B cell (primary cell): ENCODE measurements around the gene ALOX5AP. TPM values are rescaled to one million over a fixed set of nuclear protein-coding genes. Genes with fewer than 3 reads are reported as not detected.

ENCODE experiments used
- ATAC-seq: fragments of 200-7000 bp; cut with Tn5 transposase; one replicate; pipeline ENCODE4 v1.10.0; 2021; ENCODE audit warnings: low read depth, mild to moderate bottlenecking, moderate number of reproducible peaks, moderate library complexity
- CTCF ChIA-PET: fragments of 350-600 bp; sonication (Branson Sonifier 250); formaldehyde crosslinking; loops from one replicate; lab custom pipeline; 2021; ENCODE audit warnings: antibody characterized with exemption, inconsistent platforms; lab: Charles Lee
- POLR2A ChIA-PET: fragments of 350-600 bp; sonication (Branson Sonifier 250); formaldehyde crosslinking; loops from one replicate; lab custom pipeline; 2021; ENCODE audit warnings: antibody characterized with exemption; lab: Charles Lee
- DNase-seq: peaks from one replicate; pipeline ENCODE4 v3.0.0; 2013
- H2AFZ ChIP-seq: 2 replicates; pipeline ENCODE4 v1.6.1; 2012; ENCODE audit warnings: mild to moderate bottlenecking, low read depth, low read length; ENCODE audit not compliant: insufficient read depth, poor library complexity, severe bottlenecking
- H3K27ac ChIP-seq, 2 donors: 1 replicate in 1 of 2; 2 replicates in 1 of 2; pipeline ENCODE4 v1.5.1; 2012 to 2013; ENCODE audit warnings: low read length in 2 of 2, mild to moderate bottlenecking in 2 of 2, moderate library complexity in 1 of 2
- H3K27me3 ChIP-seq, 4 experiments: fragments of 200-600 bp in 1 of 4; sonication (generic) in 1 of 4; replicated peaks in 1 of 4; 1 replicate in 2 of 4; 2 replicates in 2 of 4; pipeline versions ENCODE4 v1.6.1 to v1.7.0; 2013 to 2016; ENCODE audit warnings: low read length in 3 of 4, mild to moderate bottlenecking in 2 of 4, mixed read lengths in 1 of 4, moderate library complexity in 1 of 4; ENCODE audit not compliant: insufficient read depth in 4 of 4, control insufficient read depth in 3 of 4; ENCODE audit errors: control extremely low read depth in 1 of 4
- H3K36me3 ChIP-seq, 2 experiments: replicated peaks in 1 of 2; 1 replicate in 1 of 2; 2 replicates in 1 of 2; pipeline versions ENCODE4 v1.6.1 to v1.7.1; 2013; ENCODE audit warnings: low read length in 1 of 2; ENCODE audit not compliant: insufficient read depth in 2 of 2, control insufficient read depth in 1 of 2; ENCODE audit errors: control extremely low read depth in 1 of 2, extremely low read depth in 1 of 2
- H3K4me1 ChIP-seq, 2 donors: fragments of 200-600 bp in 1 of 2; sonication (generic) in 1 of 2; 1 replicate in 1 of 2; 2 replicates in 1 of 2; pipeline versions ENCODE4 v1.5.1 to v1.6.1; 2013 to 2017; ENCODE audit warnings: low read length in 2 of 2; ENCODE audit not compliant: control insufficient read depth in 2 of 2, insufficient read depth in 2 of 2
- H3K4me2 ChIP-seq: replicated peaks from 2 replicates; pipeline ENCODE3; 2012; ENCODE audit warnings: mild to moderate bottlenecking, low read depth, low read length; ENCODE audit not compliant: poor library complexity, severe bottlenecking
- H3K4me3 ChIP-seq, 5 experiments: fragments of 200-600 bp in 1 of 5; sonication (generic) in 1 of 5; 1 replicate in 3 of 5; 2 replicates in 2 of 5; pipeline versions ENCODE4 v1.5.1 to v1.7.0; 2011 to 2016; ENCODE audit warnings: low read length in 4 of 5, mild to moderate bottlenecking in 4 of 5, low read depth in 2 of 5, control low read depth in 1 of 5, moderate library complexity in 1 of 5; ENCODE audit not compliant: insufficient read depth in 1 of 5; ENCODE audit errors: control extremely low read depth in 1 of 5, extremely low read depth in 1 of 5
- H3K79me2 ChIP-seq: fragments of 200-600 bp; sonication (generic); one replicate; pipeline ENCODE4 v1.6.0; 2016; ENCODE audit warnings: low read length; ENCODE audit not compliant: control insufficient read depth, insufficient read depth
- H3K9ac ChIP-seq: fragments of 200-600 bp; sonication (generic); 2 replicates; pipeline ENCODE4 v1.6.1; 2017; ENCODE audit warnings: mild to moderate bottlenecking, low read length, moderate library complexity
- H3K9me3 ChIP-seq, 3 donors: one replicate each; pipeline versions ENCODE4 v1.6.1 to v1.7.1; 2013; ENCODE audit warnings: low read length in 2 of 3; ENCODE audit not compliant: control insufficient read depth in 2 of 3, insufficient read depth in 1 of 3; ENCODE audit errors: control extremely low read depth in 1 of 3
- H4K20me1 ChIP-seq: 2 replicates; pipeline ENCODE4 v1.6.0; 2012; ENCODE audit warnings: mild to moderate bottlenecking, low read length; ENCODE audit not compliant: insufficient read depth, control insufficient read depth, poor library complexity, severe bottlenecking
- H3K27ac Mint-ChIP-seq: one replicate; pipeline ENCODE4 v1.8.0; 2021; ENCODE audit warnings: mixed read lengths
- H3K27me3 Mint-ChIP-seq: one replicate; pipeline ENCODE4 v1.8.0; 2021; ENCODE audit warnings: mixed read lengths
- H3K4me1 Mint-ChIP-seq: one replicate; pipeline ENCODE4 v1.8.0; 2021; ENCODE audit warnings: mixed read lengths
- H3K4me3 Mint-ChIP-seq: one replicate; pipeline ENCODE4 v1.8.0; 2021; ENCODE audit warnings: mixed read lengths
- H3K9me3 Mint-ChIP-seq: one replicate; pipeline ENCODE4 v1.8.0; 2022; ENCODE audit warnings: mixed read lengths; ENCODE audit not compliant: insufficient read depth
- CTCF ChIP-seq: fragments of 200-600 bp; IDR thresholded peaks from one replicate; pipeline ENCODE4 v1.8.0; 2022; ENCODE audit warnings: antibody characterized with exemption, mild to moderate bottlenecking
- EZH2 ChIP-seq: IDR thresholded peaks from 2 replicates; pipeline ENCODE4 v1.6.1; 2012; ENCODE audit warnings: borderline replicate concordance, low read depth, mild to moderate bottlenecking, moderate library complexity, low read length; ENCODE audit not compliant: insufficient read depth, poor library complexity, severe bottlenecking
- WGBS: methylation state at CpG from one replicate; pipeline ENCODE4 v1.1.5; 2013; ENCODE audit warnings: missing lambda C conversion rate; ENCODE audit not compliant: insufficient coverage; 5-methylcytosine and 5-hydroxymethylcytosine counted together
- intact Hi-C: fragments of 100-400 bp; cut with micrococcal nuclease; formaldehyde crosslinking; loops from one replicate; pipeline ENCODE4 v1.10.0; 2022
- polyA plus RNA-seq: library from polyadenylated mRNA; depleted of rRNA; stranded (reverse); fragments of >200 nt; gene quantifications from 2 replicates; pipeline ENCODE4 v1.2.3, GENCODE V29; 2012
- total RNA-seq, 2 donors: library from RNA; stranded (reverse); fragments of 120-200 nt in 1 of 2; gene quantifications; 1 replicate in 1 of 2; 2 replicates in 1 of 2; pipeline versions ENCODE4 v1.2.3 to v1.2.4, GENCODE V29; 2013 to 2022

The ALOX5AP gene
- total and polyA plus RNA-seq, 2 donors (not counting 1 experiment from before 2014, with no cell fraction given), result 81.4 to 87.5 TPM

GRCh38 chr13:30790592-30790991 lies 55.2 kb downstream of the ALOX5AP start:
- peaks cover 0 to under 1% of the 10 kb centered on the region in 2 donors for H3K4me1 ChIP-seq
- H3K27me3 Mint-ChIP-seq, result no peaks in the 10 kb centered on the region
- H3K4me3 ChIP-seq, result no peak overlapping the region
- no peaks in the 10 kb centered on the region for H3K27me3 ChIP-seq
- H3K79me2 ChIP-seq, result no peaks in the 10 kb centered on the region
- no peak overlapping the region for H3K27ac Mint-ChIP-seq
- H3K36me3 ChIP-seq, result no peaks in the 10 kb centered on the region
- H2AFZ ChIP-seq, result no peak overlapping the region
- intact Hi-C loops, result no loop called here
- H3K4me3 Mint-ChIP-seq, result no peak overlapping the region
- ChIA-PET CTCF (interaction anchor here (0.7 kb wide), 1 partner anchor 658 kb away, joined by 3 read pairs; no protein-coding TSS in a partner anchor), POLR2A (no interaction called here)
- 100% methylated on average over 1 of the region's 2 CpGs for WGBS
- no peak overlapping the region for H3K27ac ChIP-seq
- H3K9ac ChIP-seq, result no peak overlapping the region
- H3K4me2 ChIP-seq, result no peak overlapping the region
- no peaks in the 10 kb centered on the region for H3K9me3 ChIP-seq
- H3K4me1 Mint-ChIP-seq, result peaks cover 2% of the 10 kb centered on the region
- no peak for TF ChIP-seq CTCF
- no peak for TF ChIP-seq EZH2
- DNase-seq (no peak), ATAC-seq (no peak)
- no peaks in the 10 kb centered on the region for H3K9me3 Mint-ChIP-seq
- H4K20me1 ChIP-seq, result no peaks in the 10 kb centered on the region

- intact Hi-C loops, result no loop called here
- Histone ChIP-seq H2AFZ (no peak overlapping the region), H3K4me2 (no peak overlapping the region), H3K9ac (no peak overlapping the region), H3K4me1 (peaks cover 0 to 9% of the 10 kb centered on the region in 2 donors), H4K20me1 (no peaks in the 10 kb centered on the region), H3K79me2 (no peaks in the 10 kb centered on the region), H3K27me3 (no peaks in the 10 kb centered on the region), H3K9me3 (no peaks in the 10 kb centered on the region), H3K36me3 (no peaks in the 10 kb centered on the region), H3K4me3 (no peak overlapping the region), H3K27ac (no peak overlapping the region)
- ChIA-PET POLR2A (no interaction called here), CTCF (interaction anchor here (1.1 to 1.2 kb wide), 2 partner anchors 12 to 659 kb away, joined by 3 to 4 read pairs; no protein-coding TSS in a partner anchor)
- WGBS, result 92% methylated on average over 10 of the region's 11 CpGs
- Mint-ChIP-seq H3K27ac (no peak overlapping the region), H3K27me3 (no peaks in the 10 kb centered on the region), H3K9me3 (no peaks in the 10 kb centered on the region), H3K4me1 (peaks cover 9% of the 10 kb centered on the region), H3K4me3 (no peak overlapping the region)
- DNase-seq (no peak), ATAC-seq (no peak)
- TF ChIP-seq CTCF, result no peak
- TF ChIP-seq EZH2, result no peak
Observed at GRCh38 chr13:30791354-30792001, 56.1 kb downstream of the ALOX5AP start.
